HepG2 (cell line): ENCODE measurements around the gene OAF. TPM values are rescaled to one million over a fixed set of nuclear protein-coding genes. Genes with fewer than 3 reads are reported as not detected.

ENCODE experiments used
- ATAC-seq: fragments of 200-7000 bp; cut with Tn5 transposase; 3 replicates; pipeline ENCODE4 v1.9.1; 2020; ENCODE audit warnings: mild to moderate bottlenecking, moderate library complexity
- BruUV-seq: library from RNA; stranded (reverse); fragments of 400-500 nt; replicated peaks from 2 replicates; lab custom pipeline; 2021; lab: Mats Ljungman, UMichigan
- CTCF ChIA-PET: fragments of 300-600 bp; formaldehyde crosslinking; extraction: SDS; loops from one replicate; lab custom pipeline; 2021; ENCODE audit warnings: low total read pairs, inconsistent platforms, low intra/inter-chr PET ratio; lab: Yijun Ruan, JAX
- POLR2A ChIA-PET: fragments of 350-600 bp; sonication (Branson Sonifier 250); formaldehyde crosslinking; loops from one replicate; lab custom pipeline; 2020; ENCODE audit warnings: antibody characterized with exemption, inconsistent platforms; lab: Yijun Ruan, JAX
- DNase-seq: peaks from one replicate; pipeline ENCODE4 v3.0.0-alpha.2; 2015; ENCODE audit warnings: low spot score
- FAIRE-seq: peaks from 3 replicates; lab custom pipeline; 2011; peaks lifted over from hg19 to GRCh38; lab: Jason Lieb, UNC
- H2AFZ ChIP-seq: one replicate; pipeline ENCODE4 v1.6.1; 2011; ENCODE audit warnings: low read length, inconsistent platforms
- H3K27ac ChIP-seq: fragments of 300-600 bp; 3 replicates; pipeline ENCODE4 v1.8.0; 2011; ENCODE audit warnings: mixed run types, mild to moderate bottlenecking, mixed read lengths, low read length, inconsistent platforms; ENCODE audit not compliant: insufficient read depth; ENCODE audit errors: extremely low read length
- H3K27me3 ChIP-seq, 2 experiments: fragments of 200-600 bp in 1 of 2; 2 replicates in 1 of 2; 3 replicates in 1 of 2; pipeline versions ENCODE4 v1.6.0 to v1.8.0; 2011; ENCODE audit warnings: low read length in 2 of 2, mild to moderate bottlenecking in 2 of 2, moderate library complexity in 2 of 2, inconsistent platforms in 1 of 2; ENCODE audit not compliant: insufficient read depth in 2 of 2, control insufficient read depth in 1 of 2
- H3K36me3 ChIP-seq, 2 experiments: fragments of 200-600 bp in 1 of 2; replicated peaks in 1 of 2; 2 replicates in 1 of 2; 3 replicates in 1 of 2; pipeline versions ENCODE4 v1.5.1 to v1.8.0; 2011; ENCODE audit warnings: low read length in 2 of 2, inconsistent platforms in 1 of 2; ENCODE audit not compliant: insufficient read depth in 2 of 2, control insufficient read depth in 1 of 2
- H3K4me1 ChIP-seq: 2 replicates; pipeline ENCODE4 v1.5.1; 2012; ENCODE audit warnings: low read length, inconsistent platforms; ENCODE audit not compliant: insufficient read depth
- H3K4me2 ChIP-seq: 2 replicates; pipeline ENCODE4 v1.6.0; 2011; ENCODE audit warnings: low read depth, low read length, inconsistent platforms
- H3K4me3 ChIP-seq, 3 experiments: fragments of 200-600 bp in 1 of 3; sonication (generic), shearing (Covaris generic) in 1 of 3; replicated peaks in 1 of 3; 2 replicates each; pipeline ENCODE4 v1.5.1; 2011 to 2016; ENCODE audit warnings: low read length in 3 of 3, inconsistent platforms in 2 of 3, low read depth in 2 of 3, mild to moderate bottlenecking in 2 of 3, control low read depth in 1 of 3, mixed read lengths in 1 of 3; ENCODE audit not compliant: insufficient read depth in 1 of 3
- H3K79me2 ChIP-seq: one replicate; pipeline ENCODE4 v1.6.1; 2011; ENCODE audit warnings: low read length, inconsistent platforms; ENCODE audit not compliant: insufficient read depth
- H3K9ac ChIP-seq: 2 replicates; pipeline ENCODE4 v1.6.0; 2011; ENCODE audit warnings: mild to moderate bottlenecking, low read depth, low read length, inconsistent platforms; ENCODE audit not compliant: insufficient read depth
- H3K9me3 ChIP-seq: 2 replicates; pipeline ENCODE4 v1.5.1; 2012; ENCODE audit warnings: mild to moderate bottlenecking, low read length
- H4K20me1 ChIP-seq: 2 replicates; pipeline ENCODE4 v1.6.0; 2011; ENCODE audit warnings: inconsistent platforms, mild to moderate bottlenecking, low read length, moderate library complexity; ENCODE audit not compliant: insufficient read depth
- CCAR2 ChIP-seq: fragments of 200-400 bp; formaldehyde crosslinking; optimal IDR thresholded peaks from 2 replicates; pipeline ENCODE3; 2018; ENCODE audit warnings: low read depth, mild to moderate bottlenecking, low read length, moderate library complexity
- FOXP1 ChIP-seq, 2 experiments: fragments of 450-650 bp in 1 of 2; IDR thresholded peaks; 2 replicates each; pipeline ENCODE4 v1.6.1; 2017 to 2018; ENCODE audit warnings: antibody characterized with exemption in 1 of 2
- ZC3H13 ChIP-seq: sonication (generic); formaldehyde crosslinking; IDR thresholded peaks from 2 replicates; pipeline ENCODE4 v1.8.1; 2023; ENCODE audit warnings: mild to moderate bottlenecking, missing genetic modification reagents, moderate library complexity
- ZNF343 ChIP-seq: sonication (generic); formaldehyde crosslinking; IDR thresholded peaks from 2 replicates; pipeline ENCODE4 v1.4.0; 2020; ENCODE audit warnings: mild to moderate bottlenecking, missing genetic modification reagents
- ZNF501 ChIP-seq: sonication (generic); formaldehyde crosslinking; IDR thresholded peaks from 2 replicates; pipeline ENCODE4 v1.5.1; 2020; ENCODE audit warnings: mild to moderate bottlenecking, moderate library complexity, missing genetic modification reagents
- ZNF746 ChIP-seq: sonication (generic); formaldehyde crosslinking; IDR thresholded peaks from 2 replicates; pipeline ENCODE4 v1.8.0; 2022; ENCODE audit warnings: mild to moderate bottlenecking, missing genetic modification reagents
- ZNF83 ChIP-seq: sonication (generic); formaldehyde crosslinking; IDR thresholded peaks from 2 replicates; pipeline ENCODE4 v1.4.0; 2020; ENCODE audit warnings: missing genetic modification reagents, mild to moderate bottlenecking, borderline replicate concordance
- WGBS: methylation state at CpG from one replicate; pipeline ENCODE4 v1.1.6; 2017; ENCODE audit warnings: low lambda C conversion rate; 5-methylcytosine and 5-hydroxymethylcytosine counted together
- in situ Hi-C: cut with HindIII; loops from 2 replicates; pipeline ENCODE4 v1.10.0; 2017; ENCODE audit warnings: low pct_unique_long_range_greater_than_20kb; ENCODE audit not compliant: extremely low pct_ligation_motif_present
- intact Hi-C: fragments of 100-400 bp; cut with micrococcal nuclease; formaldehyde crosslinking; loops from one replicate; pipeline ENCODE4 v1.10.0; 2022; ENCODE audit not compliant: unreplicated experiment
- polyA plus RNA-seq, 8 experiments: library from polyadenylated mRNA; depleted of rRNA in 3 of 8; stranded (reverse) in 7 of 8; unstranded in 1 of 8; fragments of >200 nt; fragmentation: Illumina TruSeq in 4 of 8; extraction: Trizol in 4 of 8; gene quantifications; 2 replicates each; pipeline versions ENCODE4 v1.2.1 to v1.2.3, GENCODE V29; 2011 to 2016; ENCODE audit warnings: low read depth in 4 of 8, missing spikeins in 1 of 8, mixed read lengths in 1 of 8; ENCODE audit not compliant: insufficient read depth in 1 of 8
- total RNA-seq, 5 experiments: library from RNA; depleted of rRNA; stranded (reverse); fragments of >200 nt; fragmentation: Illumina TruSeq; extraction: Trizol; gene quantifications; 2 replicates each; pipeline ENCODE4 v1.2.3, GENCODE V29; 2016; ENCODE audit warnings: low read depth in 1 of 5
- TF ChIP-seq, protein P1 (sequence below): sonication (generic); formaldehyde crosslinking; IDR thresholded peaks from 2 replicates; pipeline ENCODE4 v1.4.0; 2020; ENCODE audit warnings: missing genetic modification reagents
- TF ChIP-seq, protein P2 (sequence below): sonication (generic); formaldehyde crosslinking; IDR thresholded peaks from 2 replicates; pipeline ENCODE4 v1.9.0; 2021; ENCODE audit warnings: mild to moderate bottlenecking, missing genetic modification reagents
- TF ChIP-seq, protein P3 (sequence below): sonication (generic); formaldehyde crosslinking; IDR thresholded peaks from 2 replicates; pipeline ENCODE4 v1.8.0; 2022; ENCODE audit warnings: missing genetic modification reagents, low read depth, mild to moderate bottlenecking, borderline replicate concordance

OAF gene
- total and polyA plus RNA-seq, 2 of the 13 experiments (the other 11 are each of a cell fraction or from before 2014, with no cell fraction given), result 63.7 to 94.6 TPM

DNA sequence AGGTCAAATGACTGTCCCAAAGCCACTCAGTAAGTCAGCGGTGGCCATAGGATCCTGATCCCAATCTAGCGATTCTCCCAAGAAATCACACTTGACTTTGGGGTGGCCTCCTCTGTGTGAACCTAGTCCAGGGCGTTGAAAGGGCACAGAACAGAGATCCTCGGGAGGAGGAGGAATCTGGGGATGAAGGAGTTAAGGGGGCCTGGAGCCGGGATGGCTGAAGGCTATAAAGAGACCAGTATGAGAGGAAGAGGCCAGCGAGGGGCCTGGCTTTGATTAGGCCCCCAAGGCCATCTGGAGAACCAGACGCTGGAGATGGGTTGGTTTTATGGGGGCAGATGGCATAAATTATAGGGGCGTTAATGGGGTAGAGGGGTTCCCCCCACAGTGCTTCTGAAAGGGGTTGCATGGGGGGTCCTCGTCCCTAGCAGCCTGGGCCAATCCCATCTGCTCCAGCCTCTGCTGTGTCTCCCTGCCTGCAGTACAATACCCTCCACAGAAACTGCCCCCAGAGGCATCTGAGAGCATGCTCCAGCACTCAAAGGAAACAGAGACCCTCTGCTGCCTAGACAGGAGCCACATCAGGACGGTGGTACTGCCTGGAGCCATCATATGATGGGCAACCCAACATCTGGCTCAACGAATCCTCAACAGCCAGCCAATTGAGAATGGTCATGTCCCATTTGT is 37.7 kb upstream of the OAF start (continued):
- TF ChIP-seq, protein P1, sequence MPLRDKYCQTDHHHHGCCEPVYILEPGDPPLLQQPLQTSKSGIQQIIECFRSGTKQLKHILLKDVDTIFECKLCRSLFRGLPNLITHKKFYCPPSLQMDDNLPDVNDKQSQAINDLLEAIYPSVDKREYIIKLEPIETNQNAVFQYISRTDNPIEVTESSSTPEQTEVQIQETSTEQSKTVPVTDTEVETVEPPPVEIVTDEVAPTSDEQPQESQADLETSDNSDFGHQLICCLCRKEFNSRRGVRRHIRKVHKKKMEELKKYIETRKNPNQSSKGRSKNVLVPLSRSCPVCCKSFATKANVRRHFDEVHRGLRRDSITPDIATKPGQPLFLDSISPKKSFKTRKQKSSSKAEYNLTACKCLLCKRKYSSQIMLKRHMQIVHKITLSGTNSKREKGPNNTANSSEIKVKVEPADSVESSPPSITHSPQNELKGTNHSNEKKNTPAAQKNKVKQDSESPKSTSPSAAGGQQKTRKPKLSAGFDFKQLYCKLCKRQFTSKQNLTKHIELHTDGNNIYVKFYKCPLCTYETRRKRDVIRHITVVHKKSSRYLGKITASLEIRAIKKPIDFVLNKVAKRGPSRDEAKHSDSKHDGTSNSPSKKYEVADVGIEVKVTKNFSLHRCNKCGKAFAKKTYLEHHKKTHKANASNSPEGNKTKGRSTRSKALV, result no peak
- no peak for TF ChIP-seq ZC3H13 (CRISPR knock-in tag)

DNA sequence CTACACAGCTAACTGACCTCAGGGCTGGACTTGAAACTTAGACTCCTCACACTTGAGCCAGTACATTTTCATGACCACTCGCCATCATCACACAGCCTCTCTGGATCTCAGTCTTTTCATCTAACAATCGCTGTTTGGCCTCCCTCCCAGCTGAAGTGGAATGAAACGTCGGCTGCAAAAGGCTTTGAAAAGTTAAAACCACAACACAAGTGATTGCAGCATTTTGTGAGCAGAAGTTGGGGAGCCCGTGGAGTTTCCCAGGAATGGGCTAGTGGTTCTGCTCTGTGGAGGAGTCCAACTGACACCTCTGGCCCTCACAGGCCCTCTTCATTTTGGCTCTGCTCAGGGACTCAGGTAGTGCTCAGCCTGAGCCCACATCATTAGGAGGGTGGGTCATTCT is 37.0 kb upstream of the OAF start:
- Histone ChIP-seq H4K20me1 (no peaks in the 10 kb centered on the region), H2AFZ (no peak overlapping the region), H3K9ac (no peak overlapping the region), H3K4me2 (no peak overlapping the region), H3K36me3 (no peaks in the 10 kb centered on the region), H3K9me3 (no peaks in the 10 kb centered on the region), H3K4me3 (no peak overlapping the region), H3K27me3 (peaks cover 1 to 8% of the 10 kb centered on the region in 2 experiments; a peak in 4 of 5 replicates), H3K27ac (no peak overlapping the region), H3K4me1 (peaks cover 14% of the 10 kb centered on the region), H3K79me2 (no peaks in the 10 kb centered on the region)
- no peak for DNase-seq
- no TSS peak for BruUV-seq
- POLR2A ChIA-PET, result no interaction called here
- in situ Hi-C loops (loop anchor here (5.0 kb wide), 2 partner anchors 53 to 128 kb away; no protein-coding TSS in a partner anchor), intact Hi-C loops (no loop called here)
- WGBS, result 70% methylated on average over 5 of the region's 5 CpGs
- no peak for FAIRE-seq
- CTCF ChIA-PET, result interaction anchor here (2.3 kb wide), 1 partner anchor 127 kb away, joined by 11 read pairs; no protein-coding TSS in a partner anchor
- ATAC-seq, result no peak
- no peak for TF ChIP-seq ZNF83 (CRISPR knock-in tag)
- TF ChIP-seq FOXP1 (IDR thresholded peaks at IDR 0.05), result no peak
- TF ChIP-seq FOXP1 (CRISPR knock-in tag; IDR thresholded peaks at IDR 0.05), result no peak
- TF ChIP-seq, protein P2, sequence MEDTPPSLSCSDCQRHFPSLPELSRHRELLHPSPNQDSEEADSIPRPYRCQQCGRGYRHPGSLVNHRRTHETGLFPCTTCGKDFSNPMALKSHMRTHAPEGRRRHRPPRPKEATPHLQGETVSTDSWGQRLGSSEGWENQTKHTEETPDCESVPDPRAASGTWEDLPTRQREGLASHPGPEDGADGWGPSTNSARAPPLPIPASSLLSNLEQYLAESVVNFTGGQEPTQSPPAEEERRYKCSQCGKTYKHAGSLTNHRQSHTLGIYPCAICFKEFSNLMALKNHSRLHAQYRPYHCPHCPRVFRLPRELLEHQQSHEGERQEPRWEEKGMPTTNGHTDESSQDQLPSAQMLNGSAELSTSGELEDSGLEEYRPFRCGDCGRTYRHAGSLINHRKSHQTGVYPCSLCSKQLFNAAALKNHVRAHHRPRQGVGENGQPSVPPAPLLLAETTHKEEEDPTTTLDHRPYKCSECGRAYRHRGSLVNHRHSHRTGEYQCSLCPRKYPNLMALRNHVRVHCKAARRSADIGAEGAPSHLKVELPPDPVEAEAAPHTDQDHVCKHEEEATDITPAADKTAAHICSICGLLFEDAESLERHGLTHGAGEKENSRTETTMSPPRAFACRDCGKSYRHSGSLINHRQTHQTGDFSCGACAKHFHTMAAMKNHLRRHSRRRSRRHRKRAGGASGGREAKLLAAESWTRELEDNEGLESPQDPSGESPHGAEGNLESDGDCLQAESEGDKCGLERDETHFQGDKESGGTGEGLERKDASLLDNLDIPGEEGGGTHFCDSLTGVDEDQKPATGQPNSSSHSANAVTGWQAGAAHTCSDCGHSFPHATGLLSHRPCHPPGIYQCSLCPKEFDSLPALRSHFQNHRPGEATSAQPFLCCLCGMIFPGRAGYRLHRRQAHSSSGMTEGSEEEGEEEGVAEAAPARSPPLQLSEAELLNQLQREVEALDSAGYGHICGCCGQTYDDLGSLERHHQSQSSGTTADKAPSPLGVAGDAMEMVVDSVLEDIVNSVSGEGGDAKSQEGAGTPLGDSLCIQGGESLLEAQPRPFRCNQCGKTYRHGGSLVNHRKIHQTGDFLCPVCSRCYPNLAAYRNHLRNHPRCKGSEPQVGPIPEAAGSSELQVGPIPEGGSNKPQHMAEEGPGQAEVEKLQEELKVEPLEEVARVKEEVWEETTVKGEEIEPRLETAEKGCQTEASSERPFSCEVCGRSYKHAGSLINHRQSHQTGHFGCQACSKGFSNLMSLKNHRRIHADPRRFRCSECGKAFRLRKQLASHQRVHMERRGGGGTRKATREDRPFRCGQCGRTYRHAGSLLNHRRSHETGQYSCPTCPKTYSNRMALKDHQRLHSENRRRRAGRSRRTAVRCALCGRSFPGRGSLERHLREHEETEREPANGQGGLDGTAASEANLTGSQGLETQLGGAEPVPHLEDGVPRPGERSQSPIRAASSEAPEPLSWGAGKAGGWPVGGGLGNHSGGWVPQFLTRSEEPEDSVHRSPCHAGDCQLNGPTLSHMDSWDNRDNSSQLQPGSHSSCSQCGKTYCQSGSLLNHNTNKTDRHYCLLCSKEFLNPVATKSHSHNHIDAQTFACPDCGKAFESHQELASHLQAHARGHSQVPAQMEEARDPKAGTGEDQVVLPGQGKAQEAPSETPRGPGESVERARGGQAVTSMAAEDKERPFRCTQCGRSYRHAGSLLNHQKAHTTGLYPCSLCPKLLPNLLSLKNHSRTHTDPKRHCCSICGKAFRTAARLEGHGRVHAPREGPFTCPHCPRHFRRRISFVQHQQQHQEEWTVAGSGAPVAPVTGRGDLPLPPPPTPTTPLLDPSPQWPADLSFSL, result no peak
- TF ChIP-seq ZNF746, result no peak
- TF ChIP-seq, protein P3, sequence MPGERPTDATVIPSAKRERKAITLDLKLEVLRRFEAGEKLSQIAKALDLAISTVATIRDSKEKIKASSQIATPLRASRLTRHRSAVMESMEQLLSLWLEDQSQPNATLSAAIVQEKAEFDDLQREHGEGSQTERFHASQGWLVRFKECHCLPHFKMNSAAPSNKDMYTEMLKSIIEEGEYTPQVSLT, result no peak
- no peak for TF ChIP-seq ZNF343 (CRISPR knock-in tag)
- no peak for TF ChIP-seq CCAR2
- no peak for TF ChIP-seq ZNF501 (CRISPR knock-in tag)
